ENCODE measurements around the gene SLC38A3.

SLC38A3 gene

GRCh38 chr3:50256978-50257890 is 52.2 kb downstream of the SLC38A3 start:
- H3K4me3 ChIP-seq (replicated peaks in 1 of 2; ENCODE audit: low read depth in 2 of 2, low read length in 2 of 2) = no peak overlapping the region
- peak; percentile 52 to 54 for DNase-seq (ENCODE audit: low read depth in 2 of 2)
- TF ChIP-seq CTCF (IDR thresholded peaks at IDR 0.05; ENCODE audit: low read depth, low read length) = peak; percentile 67

- TF ChIP-seq CTCF (IDR thresholded peaks at IDR 0.05; ENCODE audit: low read depth, low read length) = no peak
- DNase-seq (ENCODE audit: low read depth in 2 of 2) = no peak
- H3K4me3 ChIP-seq (replicated peaks in 1 of 2; ENCODE audit: low read depth in 2 of 2, low read length in 2 of 2) = no peak overlapping the region
Observed at GRCh38 chr3:50258029-50258680, 53.1 kb downstream of the SLC38A3 start.

- no peak for DNase-seq (ENCODE audit: low read depth in 2 of 2)
- no peak for TF ChIP-seq CTCF (IDR thresholded peaks at IDR 0.05; ENCODE audit: low read depth, low read length)
- no peak overlapping the region for H3K4me3 ChIP-seq (replicated peaks in 1 of 2; ENCODE audit: low read depth in 2 of 2, low read length in 2 of 2)
Observed at GRCh38 chr3:50258979-50259378, 53.9 kb downstream of the SLC38A3 start.

- no peak for DNase-seq (ENCODE audit: low read depth in 2 of 2)
- no peak overlapping the region for H3K4me3 ChIP-seq (replicated peaks in 1 of 2; ENCODE audit: low read depth in 2 of 2, low read length in 2 of 2)
- no peak for TF ChIP-seq CTCF (IDR thresholded peaks at IDR 0.05; ENCODE audit: low read depth, low read length)
Observed at GRCh38 chr3:50259432-50260026, 54.5 kb downstream of the SLC38A3 start.

- peak overlapping the region; percentile 52 to 56 for H3K4me3 ChIP-seq (replicated peaks in 1 of 2; ENCODE audit: low read depth in 2 of 2, low read length in 2 of 2)
- TF ChIP-seq CTCF (IDR thresholded peaks at IDR 0.05; ENCODE audit: low read depth, low read length) = peak; percentile 53
- DNase-seq (ENCODE audit: low read depth in 2 of 2) = peak; percentile 88 to 94
Observed at GRCh38 chr3:50260027-50260941, 55.2 kb downstream of the SLC38A3 start.

GRCh38 chr3:50260942-50261441 is 55.9 kb downstream of the SLC38A3 start:
- no peak for TF ChIP-seq CTCF (IDR thresholded peaks at IDR 0.05; ENCODE audit: low read depth, low read length)
- DNase-seq (ENCODE audit: low read depth in 2 of 2) = no peak

More at GRCh38 chr3:50260942-50261441, 55.9 kb downstream of the SLC38A3 start:
- no peak overlapping the region for H3K4me3 ChIP-seq (replicated peaks in 1 of 2; ENCODE audit: low read depth in 2 of 2, low read length in 2 of 2)

All from cardiac fibroblast (primary cell).